K562 (cell line): Measurements from ENCODE around the gene C1orf216. TPM values are rescaled to one million over a fixed set of nuclear protein-coding genes. Genes with fewer than 3 reads are reported as not detected.

Experiments used
- ATAC-seq: fragments of 200-7000 bp; cut with Tn5 transposase; 3 replicates; pipeline ENCODE4 v1.9.1; 2020; ENCODE audit warnings: moderate library complexity
- BruUV-seq: library from RNA; stranded (reverse); fragments of 400-500 nt; replicated peaks from 2 replicates; lab custom pipeline; 2021; lab: Mats Ljungman, UMichigan
- CTCF ChIA-PET: fragments of 300-600 bp; formaldehyde crosslinking; extraction: SDS; loops from one replicate; lab custom pipeline; 2021; ENCODE audit warnings: low intra/inter-chr PET ratio; lab: Yijun Ruan, JAX
- POLR2A ChIA-PET: fragments of 300-600, 350-650 bp; sonication (Branson Sonifier 250); formaldehyde crosslinking; extraction: SDS; loops from one replicate; lab custom pipeline; 2021; ENCODE audit warnings: antibody characterized with exemption, inconsistent platforms; lab: Yijun Ruan, JAX
- DNase-seq, 4 experiments: peaks; one replicate each; pipeline versions ENCODE4 v3.0.0 to v3.0.0-alpha.2; 2011 to 2018; ENCODE audit warnings: low spot score in 3 of 4, mixed read lengths in 3 of 4; ENCODE audit errors: extremely low read depth in 1 of 4
- FAIRE-seq: peaks from 2 replicates; lab custom pipeline; 2011; peaks lifted over from hg19 to GRCh38; lab: Jason Lieb, UNC
- H2AFZ ChIP-seq: 2 replicates; pipeline ENCODE4 v1.6.0; 2011; ENCODE audit warnings: low read depth, low read length, control low read depth, inconsistent platforms
- H3K27ac ChIP-seq: fragments of 200-600 bp; 3 replicates; pipeline ENCODE4 v1.8.0; 2011; ENCODE audit warnings: low read depth, mild to moderate bottlenecking, control low read depth, inconsistent platforms, low read length, moderate library complexity, mixed read lengths; ENCODE audit errors: extremely low read depth
- H3K27me3 ChIP-seq, 2 experiments: fragments of 300-600 bp in 1 of 2; 2 replicates in 1 of 2; 3 replicates in 1 of 2; pipeline versions ENCODE4 v1.6.0 to v1.8.0; 2011; ENCODE audit warnings: inconsistent platforms in 2 of 2, low read length in 2 of 2, mild to moderate bottlenecking in 1 of 2, mixed read lengths in 1 of 2, moderate library complexity in 1 of 2; ENCODE audit not compliant: control insufficient read depth in 2 of 2, insufficient read depth in 2 of 2
- H3K36me3 ChIP-seq: fragments of 300-600 bp; 3 replicates; pipeline ENCODE4 v1.8.0; 2011; ENCODE audit warnings: mild to moderate bottlenecking, low read length, inconsistent platforms; ENCODE audit not compliant: control insufficient read depth, insufficient read depth
- H3K4me1 ChIP-seq, 2 experiments: fragments of 200-600 bp in 1 of 2; replicated peaks in 1 of 2; 2 replicates in 1 of 2; 3 replicates in 1 of 2; pipeline versions ENCODE4 v1.5.1 to v1.8.0; 2011; ENCODE audit warnings: inconsistent platforms in 2 of 2, low read length in 2 of 2, mild to moderate bottlenecking in 1 of 2, mixed read lengths in 1 of 2, moderate library complexity in 1 of 2; ENCODE audit not compliant: control insufficient read depth in 2 of 2, insufficient read depth in 2 of 2
- H3K4me2 ChIP-seq: 2 replicates; pipeline ENCODE4 v1.6.1; 2011; ENCODE audit warnings: low read length, control low read depth, inconsistent platforms, mixed read lengths; ENCODE audit not compliant: insufficient read depth
- H3K4me3 ChIP-seq: fragments of 200-600 bp; sonication (generic), shearing (Covaris generic); 2 replicates; pipeline ENCODE4 v1.5.1; 2016; ENCODE audit warnings: control low read depth, inconsistent platforms
- H3K79me2 ChIP-seq: fragments of 200-600 bp; 3 replicates; pipeline ENCODE4 v1.8.0; 2011; ENCODE audit warnings: low read length, inconsistent platforms; ENCODE audit not compliant: control insufficient read depth, insufficient read depth
- H3K9ac ChIP-seq, 2 experiments: 2 replicates each; pipeline versions ENCODE4 v1.6.0 to v1.6.1; 2011; ENCODE audit warnings: low read depth in 2 of 2, low read length in 2 of 2, control low read depth in 1 of 2, inconsistent platforms in 1 of 2, mild to moderate bottlenecking in 1 of 2, mixed read lengths in 1 of 2; ENCODE audit not compliant: insufficient read depth in 1 of 2
- H3K9me1 ChIP-seq: one replicate; pipeline ENCODE4 v1.6.0; 2011; ENCODE audit warnings: inconsistent platforms, mild to moderate bottlenecking, low read length, moderate library complexity; ENCODE audit not compliant: control insufficient read depth, insufficient read depth
- H3K9me3 ChIP-seq: replicated peaks from 2 replicates; pipeline ENCODE4 v1.5.1; 2011; ENCODE audit warnings: low read depth, low read length, inconsistent platforms; ENCODE audit not compliant: control insufficient read depth, insufficient read depth
- H4K20me1 ChIP-seq: replicated peaks from 2 replicates; pipeline ENCODE4 v1.6.1; 2011; ENCODE audit warnings: low read length, inconsistent platforms, mixed read lengths; ENCODE audit not compliant: control insufficient read depth, insufficient read depth
- ARID1B ChIP-seq: fragments of 450-650 bp; IDR thresholded peaks from 2 replicates; pipeline ENCODE4 v1.6.1; 2016; ENCODE audit warnings: antibody characterized with exemption, mild to moderate bottlenecking, inconsistent platforms
- BCOR ChIP-seq: fragments of 450-650 bp; IDR thresholded peaks from 2 replicates; pipeline ENCODE4 v1.6.1; 2016
- BRF1 ChIP-seq: IDR thresholded peaks from 3 replicates; pipeline ENCODE4 v1.6.1; 2011; ENCODE audit warnings: borderline replicate concordance, mild to moderate bottlenecking; ENCODE audit not compliant: insufficient read length; ENCODE audit errors: extremely low read depth
- FOSL1 ChIP-seq: fragments of 200-800 bp; sonication (Bioruptor generic); conservative IDR thresholded peaks from 2 replicates; pipeline ENCODE4 v1.6.1; 2016; ENCODE audit warnings: missing genetic modification characterization, missing compliant biosample characterization
- MCM5 ChIP-seq: fragments of 450-650 bp; IDR thresholded peaks from 2 replicates; pipeline ENCODE4 v1.6.1; 2016; ENCODE audit warnings: low read depth
- MYNN ChIP-seq, 2 experiments: sonication (generic); formaldehyde crosslinking in 1 of 2; IDR thresholded peaks; 2 replicates each; pipeline versions ENCODE4 v1.5.0 to v1.6.1; 2016 to 2020; ENCODE audit warnings: antibody characterized with exemption in 1 of 2, missing genetic modification reagents in 1 of 2
- NELFE ChIP-seq: IDR thresholded peaks from 2 replicates; pipeline ENCODE4 v1.6.1; 2011; ENCODE audit warnings: mild to moderate bottlenecking; ENCODE audit not compliant: insufficient read depth, insufficient read length
- NFYB ChIP-seq: IDR thresholded peaks from 2 replicates; pipeline ENCODE4 v1.6.1; 2011; ENCODE audit warnings: mild to moderate bottlenecking, moderate library complexity; ENCODE audit not compliant: insufficient read length; ENCODE audit errors: extremely low read depth
- POLR2A ChIP-seq: fragments of 450-650 bp; conservative IDR thresholded peaks from 2 replicates; pipeline ENCODE4 v1.6.1; 2016
- POLR2B ChIP-seq: fragments of 450-650 bp; IDR thresholded peaks from 2 replicates; pipeline ENCODE4 v1.6.1; 2018; ENCODE audit warnings: low read depth; ENCODE audit not compliant: partially characterized antibody
- PTBP1 ChIP-seq: fragments of 200-400 bp; formaldehyde crosslinking; IDR thresholded peaks from 2 replicates; pipeline ENCODE4 v1.6.1; 2017; ENCODE audit warnings: low read depth, low read length
- PTTG1 ChIP-seq: fragments of 450-650 bp; IDR thresholded peaks from 2 replicates; pipeline ENCODE4 v1.6.1; 2016; ENCODE audit warnings: low read depth, mild to moderate bottlenecking, missing genetic modification characterization, missing compliant biosample characterization
- VEZF1 ChIP-seq: fragments of 200-800 bp; sonication (Bioruptor generic); IDR thresholded peaks from 2 replicates; pipeline ENCODE4 v1.6.1; 2017; ENCODE audit warnings: missing genetic modification characterization, missing compliant biosample characterization
- ZFP36 ChIP-seq: fragments of 150-350 bp; IDR thresholded peaks from 2 replicates; pipeline ENCODE4 v1.6.1; 2018; ENCODE audit warnings: low read length, low read depth; ENCODE audit not compliant: partially characterized antibody
- ZNF280B ChIP-seq: fragments of 250-450 bp; sonication (Bioruptor Pico); IDR thresholded peaks from 2 replicates; pipeline ENCODE4 v1.5.1; 2021; ENCODE audit warnings: mild to moderate bottlenecking
- ZNF584 ChIP-seq: fragments of 200-800 bp; sonication (Bioruptor generic); IDR thresholded peaks from 2 replicates; pipeline ENCODE4 v1.6.1; 2016; ENCODE audit warnings: low read depth, mild to moderate bottlenecking, missing genetic modification characterization, missing compliant biosample characterization
- ZNF695 ChIP-seq: fragments of 450-650 bp; formaldehyde crosslinking; IDR thresholded peaks from 2 replicates; pipeline ENCODE4 v1.4.0; 2020; ENCODE audit warnings: mild to moderate bottlenecking, moderate library complexity
- ZNF764 ChIP-seq: fragments of 250-450 bp; sonication (Bioruptor Pico); IDR thresholded peaks from 2 replicates; pipeline ENCODE4 v1.4.0; 2020; ENCODE audit warnings: low read depth, mild to moderate bottlenecking, moderate library complexity
- WGBS: fragments of 100-300 bp; shearing (Covaris generic); methylation state at CpG from one replicate; pipeline ENCODE4 v1.1.6; 2016; ENCODE audit warnings: low coverage, mixed read lengths; ENCODE audit not compliant: insufficient coverage; ENCODE audit errors: missing lambda C conversion rate; 5-methylcytosine and 5-hydroxymethylcytosine counted together
- in situ Hi-C: fragments of 300-500 bp; cut with MboI; formaldehyde crosslinking; loops from 4 replicates; pipeline ENCODE4 v1.15.0; 2018; ENCODE audit warnings: inconsistent platforms, mixed read lengths
- intact Hi-C: fragments of 100-400 bp; cut with micrococcal nuclease; formaldehyde crosslinking; loops from 2 replicates; pipeline ENCODE4 v1.14.2; 2022
- polyA plus RNA-seq, 8 experiments: library from polyadenylated mRNA; depleted of rRNA in 4 of 8; stranded (reverse) in 5 of 8; unstranded in 3 of 8; fragments of >200 nt; fragmentation: Nextera tagmentation in 2 of 8; fragmentation: Illumina TruSeq in 1 of 8; extraction: Ambion mirVana in 2 of 8; extraction: Trizol in 1 of 8; gene quantifications; 2 replicates each; pipeline versions ENCODE4 v1.2.1 to v1.2.3, GENCODE V29; 2011 to 2014; ENCODE audit warnings: inconsistent platforms in 1 of 8, missing spikeins in 1 of 8
- total RNA-seq, 7 experiments: library from RNA; depleted of rRNA in 6 of 7; stranded (reverse); fragments of >200 nt in 6 of 7; fragmentation: Illumina TruSeq in 2 of 7; extraction: Trizol in 2 of 7; gene quantifications; 2 replicates each; pipeline versions ENCODE4 v1.2.1 to v1.2.3, GENCODE V29; 2011 to 2021; ENCODE audit warnings: low replicate concordance in 1 of 7
- TF ChIP-seq, protein P1 (sequence below): sonication (generic); formaldehyde crosslinking; IDR thresholded peaks from 2 replicates; pipeline ENCODE4 v1.8.0; 2022; ENCODE audit warnings: mild to moderate bottlenecking, missing genetic modification reagents
- TF ChIP-seq, protein P2 (sequence below): fragments of 250-450 bp; sonication (Bioruptor Pico); IDR thresholded peaks from 2 replicates; pipeline ENCODE4 v1.9.0; 2021; ENCODE audit warnings: mild to moderate bottlenecking

Gene C1orf216
- total and polyA plus RNA-seq, 9 of the 15 experiments (the other 6 are each of a cell fraction or from before 2014, with no cell fraction given) = 3.4 to 25.1 (median 15.0) TPM

GRCh38 chr1:35675773-35676172 is 42.9 kb downstream of the C1orf216 start (continued):
- TF ChIP-seq VEZF1 (CRISPR knock-in tag) = no peak
- no peak for TF ChIP-seq ZNF280B
- TF ChIP-seq POLR2A = no peak
- TF ChIP-seq ARID1B = peak; percentile 10; the same call in 1 of the 2 replicates
- no peak for TF ChIP-seq BRF1
- TF ChIP-seq MCM5 = no peak
- TF ChIP-seq ZNF695 (CRISPR knock-in tag) = no peak
- no peak for TF ChIP-seq ZFP36

- CTCF ChIA-PET = no interaction called here
- H3K27me3 ChIP-seq = peaks cover 6 to 8% of the 10 kb centered on the region in 2 experiments; a peak in 3 of 5 replicates
- H3K36me3 ChIP-seq = no peaks in the 10 kb centered on the region
- no peak overlapping the region for H3K4me3 ChIP-seq
- POLR2A ChIA-PET = interaction anchor here (0.6 to 1.3 kb wide), 3 partner anchors 9 to 96 kb away, joined by 3 read pairs; no protein-coding TSS in a partner anchor
- H2AFZ ChIP-seq = peak overlapping the region; percentile 96
- no TSS peak for BruUV-seq
- peak; percentile 61 to 71 (median 67) for DNase-seq
- H3K9me3 ChIP-seq = no peaks in the 10 kb centered on the region
- H3K4me2 ChIP-seq = peak overlapping the region; percentile 35; the same call in 1 of the 2 replicates
- peak overlapping the region in 1 of 2 experiments; percentile 40; a peak in 2 of 4 replicates for H3K9ac ChIP-seq
- no peaks in the 10 kb centered on the region for H3K9me1 ChIP-seq
- peak; percentile 84 for ATAC-seq
- H3K4me1 ChIP-seq = peaks cover 5 to 8% of the 10 kb centered on the region in 2 experiments; a peak in 3 of 5 replicates
- H4K20me1 ChIP-seq = 0 out of 2 replicates have a peak, but pooled peaks cover 3% of the 10 kb centered on the region
- H3K27ac ChIP-seq = peak overlapping the region; percentile 50
- intact Hi-C loops (no loop called here), in situ Hi-C loops (no loop called here)
- H3K79me2 ChIP-seq = no peaks in the 10 kb centered on the region
- FAIRE-seq = peak; percentile 95
- 28% methylated on average over 5 of the region's 5 CpGs for WGBS
- TF ChIP-seq, protein P1, sequence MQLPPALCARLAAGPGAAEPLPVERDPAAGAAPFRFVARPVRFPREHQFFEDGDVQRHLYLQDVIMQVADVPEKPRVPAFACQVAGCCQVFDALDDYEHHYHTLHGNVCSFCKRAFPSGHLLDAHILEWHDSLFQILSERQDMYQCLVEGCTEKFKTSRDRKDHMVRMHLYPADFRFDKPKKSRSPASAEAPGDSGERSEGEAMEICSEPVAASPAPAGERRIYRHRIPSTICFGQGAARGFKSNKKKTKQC (CRISPR knock-in tag) = no peak
- TF ChIP-seq POLR2B = no peak
- TF ChIP-seq FOSL1 (tag) = peak; percentile 40; the same call in 1 of the 2 replicates
- peak; percentile 39; the same call in 1 of the 2 replicates for TF ChIP-seq BCOR
- TF ChIP-seq NELFE = no peak
- no peak for TF ChIP-seq ZNF584
- no peak for TF ChIP-seq PTTG1 (tag)
- no peak for TF ChIP-seq NFYB
- TF ChIP-seq, protein P2, sequence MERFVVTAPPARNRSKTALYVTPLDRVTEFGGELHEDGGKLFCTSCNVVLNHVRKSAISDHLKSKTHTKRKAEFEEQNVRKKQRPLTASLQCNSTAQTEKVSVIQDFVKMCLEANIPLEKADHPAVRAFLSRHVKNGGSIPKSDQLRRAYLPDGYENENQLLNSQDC (CRISPR knock-in tag) = no peak
- no peak for TF ChIP-seq PTBP1
- TF ChIP-seq ZNF764 (CRISPR knock-in tag) = no peak
- TF ChIP-seq MYNN (IDR thresholded peaks at IDR 0.05) = peak; percentile 55; the same call in 1 of the 2 replicates
- TF ChIP-seq MYNN (CRISPR knock-in tag; IDR thresholded peaks at IDR 0.05) = no peak
These were observed 44.6 kb downstream of the C1orf216 start for GRCh38 chr1:35674111-35674510.
